ENCODE data around the gene PREP. TPM values are rescaled to one million over a fixed set of nuclear protein-coding genes. Genes with fewer than 3 reads are reported as not detected.

PREP gene
- total and polyA plus RNA-seq, 2 of the 8 experiments (the other 6 are each of a cell fraction or from before 2014, with no cell fraction given): 26.8 to 70.0 TPM

- CTCF ChIA-PET (ENCODE audit: partially characterized antibody): interaction anchor here (2.3 kb wide), 1 partner anchor 10 kb away, joined by 7 read pairs; no protein-coding TSS in a partner anchor
- POLR2A ChIA-PET (ENCODE audit: partially characterized antibody): no interaction called here
These were observed 127.3 kb downstream of the PREP start for GRCh38 chr6:105275542-105275941.

More at GRCh38 chr6:105275542-105275941, 127.3 kb downstream of the PREP start:
- Histone ChIP-seq H3K9ac (replicated peaks in 1 of 4; ENCODE audit: extremely low read depth in 1 of 4, low read depth in 3 of 4, low read length in 3 of 4) (no peak overlapping the region), H3K36me3 (ENCODE audit: control insufficient read depth in 2 of 4, insufficient read depth in 4 of 4, low read length in 3 of 4) (peaks cover 0 to 9% (median 6%) of the 10 kb centered on the region in 4 experiments; a peak in 5 of 8 replicates), H3K56ac (replicated peaks; ENCODE audit: insufficient read length, low read depth, low read length) (no peak overlapping the region), H3K27me3 (replicated peaks in 1 of 4; ENCODE audit: control insufficient read depth in 3 of 4, extremely low read depth in 1 of 4, insufficient read depth in 3 of 4, low read length in 3 of 4) (no peaks in the 10 kb centered on the region), H2BK5ac (ENCODE audit: low read depth, low read length) (no peak overlapping the region), H4K91ac (replicated peaks; ENCODE audit: insufficient read length, low read length) (no peak overlapping the region), H3K79me2 (ENCODE audit: control insufficient read depth in 1 of 2, insufficient read depth in 2 of 2, low read length in 2 of 2) (no peaks in the 10 kb centered on the region), H3K4me1 (replicated peaks in 1 of 4; ENCODE audit: control insufficient read depth in 3 of 4, insufficient read depth in 4 of 4, low read length in 3 of 4) (peaks cover 0 to 4% (median 3%) of the 10 kb centered on the region in 4 experiments; a peak in 3 of 7 replicates), H2BK15ac (ENCODE audit: low read length) (no peak overlapping the region), H2AK5ac (ENCODE audit: low read depth, low read length) (no peak overlapping the region), H3K23ac (ENCODE audit: insufficient read length) (no peak overlapping the region), H3K14ac (ENCODE audit: insufficient read length) (no peak overlapping the region), H2BK12ac (ENCODE audit: low read depth, low read length) (no peak overlapping the region), H3K18ac (ENCODE audit: extremely low read depth, low read length) (no peak overlapping the region), H3K23me2 (ENCODE audit: low read depth, low read length) (no peaks in the 10 kb centered on the region), H3K79me1 (ENCODE audit: low read depth, low read length) (no peaks in the 10 kb centered on the region), H3K4ac (replicated peaks; ENCODE audit: insufficient read length, low read depth, low read length) (no peak overlapping the region), H4K5ac (ENCODE audit: insufficient read length, low read depth, low read length) (no peak overlapping the region), H2BK120ac (replicated peaks; ENCODE audit: low read depth, low read length) (no peak overlapping the region), H2AFZ (ENCODE audit: low read length) (no peak overlapping the region), H3K27ac (ENCODE audit: low read depth, low read length) (no peak overlapping the region), H4K8ac (ENCODE audit: extremely low read depth, insufficient read depth, low read length) (no peak overlapping the region), H3K4me2 (ENCODE audit: insufficient read depth in 1 of 2, low read depth in 2 of 2, low read length in 2 of 2) (no peak overlapping the region), H4K20me1 (replicated peaks in 1 of 2; ENCODE audit: control insufficient read depth in 1 of 2, insufficient read depth in 2 of 2, low read length in 2 of 2) (no peaks in the 10 kb centered on the region), H2BK20ac (ENCODE audit: low read length) (no peak overlapping the region), H3K9me3 (ENCODE audit: insufficient read depth in 2 of 2, low read depth in 1 of 2, low read length in 1 of 2) (no peaks in the 10 kb centered on the region), H3K4me3 (ENCODE audit: extremely low read depth in 1 of 4, insufficient read depth in 2 of 4, low read depth in 3 of 4, low read length in 4 of 4) (no peak overlapping the region)
- WGBS, 2 experiments (ENCODE audit: extremely low coverage in 1 of 2, insufficient coverage in 1 of 2, insufficient read length in 1 of 2, insufficient replicate concordance in 2 of 2, low coverage in 1 of 2, low lambda C conversion rate in 2 of 2, missing lambda C conversion rate in 1 of 2): 92% methylated on average over 2 of the region's 2 CpGs; no CpG with 5 or more reads in 1 of the 2 experiments
- TF ChIP-seq KDM1A (IDR thresholded peaks at IDR 0.05; ENCODE audit: borderline replicate concordance, low read length) (no peak), CEBPB (IDR thresholded peaks at IDR 0.05; ENCODE audit: low read depth, low read length) (no peak), SIRT6 (IDR thresholded peaks at IDR 0.05; ENCODE audit: low read length) (no peak), BRCA1 (IDR thresholded peaks at IDR 0.05; ENCODE audit: low read depth, low read length) (no peak), EZH2 (IDR thresholded peaks at IDR 0.05; ENCODE audit: low read depth, low read length, severe bottlenecking) (no peak), KDM4A (IDR thresholded peaks at IDR 0.05; ENCODE audit: low read depth, low read length, severe bottlenecking) (no peak), CTBP2 (IDR thresholded peaks at IDR 0.05; ENCODE audit: borderline replicate concordance, insufficient read depth, insufficient read length, low read length) (no peak), SP2 (IDR thresholded peaks at IDR 0.05; ENCODE audit: low read length) (no peak), CBX8 (IDR thresholded peaks at IDR 0.05; ENCODE audit: borderline replicate concordance, low read depth, low read length) (no peak), E2F6 (IDR thresholded peaks at IDR 0.05) (no peak)
- TF ChIP-seq, protein P1, sequence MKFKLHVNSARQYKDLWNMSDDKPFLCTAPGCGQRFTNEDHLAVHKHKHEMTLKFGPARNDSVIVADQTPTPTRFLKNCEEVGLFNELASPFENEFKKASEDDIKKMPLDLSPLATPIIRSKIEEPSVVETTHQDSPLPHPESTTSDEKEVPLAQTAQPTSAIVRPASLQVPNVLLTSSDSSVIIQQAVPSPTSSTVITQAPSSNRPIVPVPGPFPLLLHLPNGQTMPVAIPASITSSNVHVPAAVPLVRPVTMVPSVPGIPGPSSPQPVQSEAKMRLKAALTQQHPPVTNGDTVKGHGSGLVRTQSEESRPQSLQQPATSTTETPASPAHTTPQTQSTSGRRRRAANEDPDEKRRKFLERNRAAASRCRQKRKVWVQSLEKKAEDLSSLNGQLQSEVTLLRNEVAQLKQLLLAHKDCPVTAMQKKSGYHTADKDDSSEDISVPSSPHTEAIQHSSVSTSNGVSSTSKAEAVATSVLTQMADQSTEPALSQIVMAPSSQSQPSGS (IDR thresholded peaks at IDR 0.05; ENCODE audit: low read length): no peak
- no peak for FAIRE-seq
- no peak for DNase-seq (ENCODE audit: low read depth in 1 of 2, low spot score in 2 of 2)

Measured in H1 (cell line).